Esophagus muscularis mucosa (tissue), 4 donors: Measurements from ENCODE around the gene POLE. TPM values are rescaled to one million over a fixed set of nuclear protein-coding genes. Genes with fewer than 3 reads are reported as not detected.
A peak's percentile ranks its signal among the peaks of the same experiment; 100 is the strongest.

Experiments
- DNase-seq: peaks from one replicate; pipeline ENCODE4 v3.0.0-alpha.2; 2017; ENCODE audit errors: extremely low spot score
- H3K27ac ChIP-seq, 4 donors: fragments of 200-600 bp; sonication (generic); replicated peaks in 1 of 4; 1 replicate in 3 of 4; 2 replicates in 1 of 4; pipeline ENCODE4 v1.5.1; 2016 to 2019; ENCODE audit warnings: mild to moderate bottlenecking in 1 of 4
- H3K27me3 ChIP-seq, 4 donors: fragments of 200-600 bp; sonication (generic); one replicate each; pipeline versions ENCODE4 v1.5.1 to v1.6.0; 2016 to 2019
- H3K36me3 ChIP-seq, 4 donors: fragments of 200-600 bp; sonication (generic); one replicate each; pipeline ENCODE4 v1.5.1; 2016 to 2019
- H3K4me1 ChIP-seq, 4 donors: fragments of 200-600 bp; sonication (generic); one replicate each; pipeline ENCODE4 v1.5.1; 2016 to 2019
- H3K4me3 ChIP-seq, 4 donors: fragments of 200-600 bp; sonication (generic); 1 replicate in 2 of 4; 2 replicates in 2 of 4; pipeline ENCODE4 v1.5.1; 2016 to 2019; ENCODE audit warnings: mild to moderate bottlenecking in 4 of 4, moderate library complexity in 1 of 4
- H3K9me3 ChIP-seq, 4 donors: fragments of 200-600 bp; sonication (generic); 1 replicate in 3 of 4; 2 replicates in 1 of 4; pipeline ENCODE4 v1.5.1; 2016 to 2019
- CTCF ChIP-seq, 3 experiments: fragments of 200-600 bp in 2 of 3; fragments of 450-650 bp in 1 of 3; sonication (generic) in 2 of 3; IDR thresholded peaks; one replicate each; pipeline ENCODE4 v1.5.1; 2017 to 2019; ENCODE audit warnings: antibody characterized with exemption in 3 of 3, mild to moderate bottlenecking in 2 of 3, moderate library complexity in 1 of 3
- EP300 ChIP-seq: sonication (generic); formaldehyde crosslinking; IDR thresholded peaks from one replicate; pipeline ENCODE4 v1.6.1; 2017; ENCODE audit warnings: antibody characterized with exemption
- POLR2A ChIP-seq: fragments of 450-650 bp; IDR thresholded peaks from one replicate; pipeline ENCODE4 v1.6.1; 2017; ENCODE audit warnings: antibody characterized with exemption, moderate library complexity, mild to moderate bottlenecking, low read depth
- POLR2AphosphoS5 ChIP-seq, 2 donors: sonication (generic); formaldehyde crosslinking; IDR thresholded peaks; one replicate each; pipeline ENCODE4 v1.6.1; 2017; ENCODE audit warnings: antibody characterized with exemption in 2 of 2
- WGBS: methylation state at CpG from one replicate; pipeline ENCODE4 v1.1.5; 2018; 5-methylcytosine and 5-hydroxymethylcytosine counted together
- intact Hi-C: fragments of 100-400 bp; cut with DNase I; formaldehyde crosslinking; loops from one replicate; pipeline ENCODE4 v1.15.1; 2023
- total RNA-seq, 4 donors: library from RNA; depleted of rRNA; stranded (reverse); fragments of >200 nt; gene quantifications; one replicate each; pipeline versions ENCODE4 v1.1.0 to v1.2.1, GENCODE V29; 2016

The POLE gene
- total RNA-seq, 4 donors from 2014 or later = 17.2 to 32.4 (median 24.8) TPM

GRCh38 chr12:132710043-132710404 lies 22.9 kb upstream of the POLE start:
- WGBS = 0% methylated on average over 7 of the region's 26 CpGs
- intact Hi-C loops = no loop called here
- Histone ChIP-seq H3K4me1 (peaks cover 18 to 38% (median 29%) of the 10 kb centered on the region in 4 donors), H3K36me3 (peaks cover under 1 to 9% (median 4%) of the 10 kb centered on the region in 4 donors), H3K27ac (peak overlapping the region; percentile 79 to 82 (median 81)), H3K9me3 (no peaks in the 10 kb centered on the region), H3K27me3 (peaks cover 0 to 4% (median 0%) of the 10 kb centered on the region in 4 donors), H3K4me3 (peak overlapping the region; percentile 71 to 96 (median 84))
- no peak for TF ChIP-seq CTCF (IDR thresholded peaks at IDR 0.05)
- no peak for TF ChIP-seq POLR2A
- no peak for TF ChIP-seq POLR2AphosphoS5 (IDR thresholded peaks at IDR 0.05)
- TF ChIP-seq EP300 = no peak
- DNase-seq = no peak

- H3K27me3 ChIP-seq = peaks cover 0 to 4% (median 0%) of the 10 kb centered on the region in 4 donors
- intact Hi-C loops = no loop called here
- 83% methylated on average over 2 of the region's 2 CpGs for WGBS
- H3K27ac ChIP-seq = no peak overlapping the region
- DNase-seq = no peak
- H3K4me3 ChIP-seq = no peak overlapping the region
- peaks cover 0 to 19% (median 14%) of the 10 kb centered on the region in 4 donors for H3K36me3 ChIP-seq
- TF ChIP-seq CTCF (IDR thresholded peaks at IDR 0.05) = no peak
- no peak for TF ChIP-seq POLR2A
- TF ChIP-seq POLR2AphosphoS5 (IDR thresholded peaks at IDR 0.05) = no peak
- no peak for TF ChIP-seq EP300
- peaks cover 18 to 32% (median 28%) of the 10 kb centered on the region in 4 donors for H3K4me1 ChIP-seq
- no peaks in the 10 kb centered on the region for H3K9me3 ChIP-seq
These were observed 21.0 kb upstream of the POLE start for GRCh38 chr12:132708150-132708549.

- H3K4me3 ChIP-seq = no peak overlapping the region
- no peak for DNase-seq
- no peaks in the 10 kb centered on the region for H3K9me3 ChIP-seq
- TF ChIP-seq POLR2A (no peak), CTCF (IDR thresholded peaks at IDR 0.05) (no peak), EP300 (no peak)
- peaks cover 15 to 23% (median 20%) of the 10 kb centered on the region in 4 donors for H3K4me1 ChIP-seq
- peaks cover 0 to 4% (median 0%) of the 10 kb centered on the region in 4 donors for H3K27me3 ChIP-seq
- WGBS = 90% methylated on average over 4 of the region's 6 CpGs
- intact Hi-C loops = no loop called here
- H3K36me3 ChIP-seq = peaks cover 0 to 25% (median 19%) of the 10 kb centered on the region in 4 donors
- no peak overlapping the region for H3K27ac ChIP-seq
These were observed 20.1 kb upstream of the POLE start for GRCh38 chr12:132707241-132707640.

- no peaks in the 10 kb centered on the region for H3K27me3 ChIP-seq
- no peaks in the 10 kb centered on the region for H3K4me1 ChIP-seq
- 93% methylated on average over 9 of the region's 9 CpGs for WGBS
- no peak overlapping the region for H3K4me3 ChIP-seq
- intact Hi-C loops = no loop called here
- no peak overlapping the region for H3K27ac ChIP-seq
- TF ChIP-seq CTCF (IDR thresholded peaks at IDR 0.05) (no peak), POLR2A (no peak), POLR2AphosphoS5 (IDR thresholded peaks at IDR 0.05) (no peak), EP300 (no peak)
- DNase-seq = no peak
- no peaks in the 10 kb centered on the region for H3K9me3 ChIP-seq
- peaks cover 4 to 50% (median 34%) of the 10 kb centered on the region in 4 donors for H3K36me3 ChIP-seq
These were observed 16.5 kb upstream of the POLE start for GRCh38 chr12:132703641-132704040.

GRCh38 chr12:132702640-132703039 lies 15.5 kb upstream of the POLE start:
- H3K4me1 ChIP-seq = no peaks in the 10 kb centered on the region
- H3K4me3 ChIP-seq = no peak overlapping the region
- no peak for TF ChIP-seq POLR2A
- no peak for TF ChIP-seq EP300
- no peak for TF ChIP-seq POLR2AphosphoS5 (IDR thresholded peaks at IDR 0.05)
- no peak for TF ChIP-seq CTCF (IDR thresholded peaks at IDR 0.05)
- no peaks in the 10 kb centered on the region for H3K9me3 ChIP-seq
- H3K27ac ChIP-seq = no peak overlapping the region
- intact Hi-C loops = no loop called here
- no peak for DNase-seq
- WGBS = 77% methylated on average over 4 of the region's 4 CpGs
- H3K36me3 ChIP-seq = peaks cover 14 to 60% (median 41%) of the 10 kb centered on the region in 4 donors
- no peaks in the 10 kb centered on the region for H3K27me3 ChIP-seq
